HG03108 (cell line): Measurements from ENCODE around the gene ROR1.
"Not testable (repeated sequence)": the region's sequence is repeated elsewhere in the genome, so short reads cannot be mapped to it uniquely, and the experiment has no call there.

Experiments
- ATAC-seq: cut with Tn5 transposase; IDR thresholded peaks from one replicate; pipeline ENCODE4 v1.9.1; 2021; ENCODE audit warnings: moderate library complexity; ENCODE audit not compliant: unreplicated experiment

ROR1 gene

GRCh38 chr1:63792152-63792551 is 18.3 kb downstream of the ROR1 start:
- no peak for ATAC-seq

GRCh38 chr1:63793741-63794240 is 20.0 kb downstream of the ROR1 start:
- no peak for ATAC-seq

- ATAC-seq: no peak
These were observed 20.5 kb downstream of the ROR1 start for GRCh38 chr1:63794354-63794753.

GRCh38 chr1:63794939-63795378 is 21.1 kb downstream of the ROR1 start:
- ATAC-seq: no peak

- ATAC-seq: no peak
These were observed 21.6 kb downstream of the ROR1 start for GRCh38 chr1:63795455-63795854.

GRCh38 chr1:63797056-63797726 is 23.4 kb downstream of the ROR1 start:
- ATAC-seq: no peak

GRCh38 chr1:63798284-63798683 is 24.5 kb downstream of the ROR1 start:
- ATAC-seq: no peak

GRCh38 chr1:63799307-63799706 is 25.5 kb downstream of the ROR1 start:
- ATAC-seq: no peak

GRCh38 chr1:63799820-63800219 is 26.0 kb downstream of the ROR1 start:
- no peak for ATAC-seq

- no peak for ATAC-seq
These were observed 28.3 kb downstream of the ROR1 start for GRCh38 chr1:63802109-63802508.

- ATAC-seq: no peak
These were observed 31.1 kb downstream of the ROR1 start for GRCh38 chr1:63804829-63805484.

GRCh38 chr1:63807046-63807445 is 33.2 kb downstream of the ROR1 start:
- no peak for ATAC-seq

- no peak for ATAC-seq
These were observed 37.2 kb downstream of the ROR1 start for GRCh38 chr1:63810936-63811469.

- ATAC-seq: no peak
These were observed 38.4 kb downstream of the ROR1 start for GRCh38 chr1:63812071-63812700.

- no peak for ATAC-seq
These were observed 40.0 kb downstream of the ROR1 start for GRCh38 chr1:63813829-63814277.

- ATAC-seq: not testable (repeated sequence)
These were observed 42.5 kb downstream of the ROR1 start for GRCh38 chr1:63816217-63816815.

- no peak for ATAC-seq
These were observed 43.4 kb downstream of the ROR1 start for GRCh38 chr1:63817152-63817667.

GRCh38 chr1:63817700-63818099 is 43.9 kb downstream of the ROR1 start:
- ATAC-seq: no peak

- ATAC-seq: no peak
These were observed 44.9 kb downstream of the ROR1 start for GRCh38 chr1:63818567-63819325.

GRCh38 chr1:63819795-63820194 is 46.0 kb downstream of the ROR1 start:
- no peak for ATAC-seq
